K562 (cell line): ENCODE measurements around the gene CCT7. TPM values are rescaled to one million over a fixed set of nuclear protein-coding genes. Genes with fewer than 3 reads are reported as not detected.
A peak's percentile ranks its signal among the peaks of the same experiment; 100 is the strongest.

Experiments
- C11orf30 ChIP-seq: fragments of 450-650 bp; IDR thresholded peaks from 2 replicates; pipeline ENCODE4 v1.6.1; 2016; ENCODE audit warnings: low read depth, mild to moderate bottlenecking
- E2F6 ChIP-seq, 2 experiments: IDR thresholded peaks; 2 replicates each; pipeline ENCODE4 v1.6.1; 2011; ENCODE audit warnings: borderline replicate concordance in 1 of 2, control low read depth in 1 of 2, low read depth in 1 of 2, low read length in 1 of 2, mild to moderate bottlenecking in 1 of 2, mixed read lengths in 1 of 2, moderate library complexity in 1 of 2; ENCODE audit not compliant: insufficient read depth in 1 of 2, insufficient read length in 1 of 2, poor library complexity in 1 of 2, severe bottlenecking in 1 of 2; ENCODE audit errors: extremely low read depth in 1 of 2
- FOXA3 ChIP-seq, 2 experiments: fragments of 450-650 bp in 1 of 2; sonication (generic) in 1 of 2; formaldehyde crosslinking; IDR thresholded peaks in 1 of 2; conservative IDR thresholded peaks in 1 of 2; 2 replicates each; pipeline versions ENCODE4 v1.4.0 to v1.8.0; 2020 to 2022; ENCODE audit warnings: mild to moderate bottlenecking in 2 of 2, missing genetic modification reagents in 1 of 2
- HMGN3 ChIP-seq: IDR thresholded peaks from 2 replicates; pipeline ENCODE4 v1.6.1; 2011; ENCODE audit warnings: borderline replicate concordance, low read depth, mild to moderate bottlenecking, mixed read lengths, low read length; ENCODE audit not compliant: insufficient read length; ENCODE audit errors: extremely low read depth
- HNRNPLL ChIP-seq: fragments of 200-400 bp; formaldehyde crosslinking; IDR thresholded peaks from 2 replicates; pipeline ENCODE4 v1.6.1; 2017; ENCODE audit warnings: low read length, low read depth, mild to moderate bottlenecking; ENCODE audit not compliant: poor library complexity, severe bottlenecking
- KDM5B ChIP-seq: fragments of 200-600 bp; sonication (generic); IDR thresholded peaks from 2 replicates; pipeline ENCODE4 v1.6.1; 2012; ENCODE audit warnings: low read depth, mild to moderate bottlenecking, moderate library complexity, low read length, control low read depth, inconsistent platforms; ENCODE audit not compliant: insufficient replicate concordance
- KLF16 ChIP-seq: IDR thresholded peaks from 2 replicates; pipeline ENCODE4 v1.6.1; 2016; ENCODE audit warnings: antibody characterized with exemption
- MEIS2 ChIP-seq: fragments of 450-650 bp; IDR thresholded peaks from 2 replicates; pipeline ENCODE4 v1.6.1; 2014; ENCODE audit warnings: mild to moderate bottlenecking; ENCODE audit not compliant: partially characterized antibody
- PHF8 ChIP-seq: fragments of 200-600 bp; sonication (generic); IDR thresholded peaks from 2 replicates; pipeline ENCODE4 v1.6.1; 2012; ENCODE audit warnings: mixed run types, mild to moderate bottlenecking, inconsistent platforms, low read length, moderate library complexity, borderline replicate concordance
- PKNOX1 ChIP-seq: fragments of 450-650 bp; IDR thresholded peaks from 2 replicates; pipeline ENCODE4 v1.6.1; 2016
- RBFOX2 ChIP-seq: fragments of 200-400 bp; formaldehyde crosslinking; IDR thresholded peaks from 2 replicates; pipeline ENCODE4 v1.6.1; 2017; ENCODE audit warnings: low read depth, mild to moderate bottlenecking, low read length, moderate library complexity
- THAP12 ChIP-seq: fragments of 250-450 bp; sonication (Bioruptor Pico); IDR thresholded peaks from 2 replicates; pipeline ENCODE4 v1.9.0; 2021; ENCODE audit warnings: mild to moderate bottlenecking, inconsistent platforms
- VEZF1 ChIP-seq: fragments of 200-800 bp; sonication (Bioruptor generic); IDR thresholded peaks from 2 replicates; pipeline ENCODE4 v1.6.1; 2017; ENCODE audit warnings: missing genetic modification characterization, missing compliant biosample characterization
- ZNF12 ChIP-seq: sonication (generic); formaldehyde crosslinking; IDR thresholded peaks from 2 replicates; pipeline ENCODE4 v1.4.0; 2020; ENCODE audit warnings: mild to moderate bottlenecking, missing genetic modification reagents
- ZNF143 ChIP-seq: sonication (generic); formaldehyde crosslinking; IDR thresholded peaks from 2 replicates; pipeline ENCODE4 v1.9.0; 2022; ENCODE audit warnings: mild to moderate bottlenecking, missing genetic modification reagents
- ZNF224 ChIP-seq: sonication (generic); formaldehyde crosslinking; IDR thresholded peaks from 2 replicates; pipeline ENCODE4 v1.8.0; 2022; ENCODE audit warnings: mild to moderate bottlenecking, missing genetic modification reagents
- ZNF263 ChIP-seq: sonication (generic); formaldehyde crosslinking; IDR thresholded peaks from 2 replicates; pipeline ENCODE4 v1.8.0; 2022; ENCODE audit warnings: mild to moderate bottlenecking, missing genetic modification reagents, borderline replicate concordance
- polyA plus RNA-seq, 8 experiments: library from polyadenylated mRNA; depleted of rRNA in 4 of 8; stranded (reverse) in 5 of 8; unstranded in 3 of 8; fragments of >200 nt; fragmentation: Nextera tagmentation in 2 of 8; fragmentation: Illumina TruSeq in 1 of 8; extraction: Ambion mirVana in 2 of 8; extraction: Trizol in 1 of 8; gene quantifications; 2 replicates each; pipeline versions ENCODE4 v1.2.1 to v1.2.3, GENCODE V29; 2011 to 2014; ENCODE audit warnings: inconsistent platforms in 1 of 8, missing spikeins in 1 of 8
- total RNA-seq, 7 experiments: library from RNA; depleted of rRNA in 6 of 7; stranded (reverse); fragments of >200 nt in 6 of 7; fragmentation: Illumina TruSeq in 2 of 7; extraction: Trizol in 2 of 7; gene quantifications; 2 replicates each; pipeline versions ENCODE4 v1.2.1 to v1.2.3, GENCODE V29; 2011 to 2021; ENCODE audit warnings: low replicate concordance in 1 of 7
- TF ChIP-seq, protein P1 (sequence below), 2 experiments: fragments of 450-650 bp; conservative IDR thresholded peaks; 2 replicates each; pipeline ENCODE4 v1.6.1; 2017; ENCODE audit warnings: mild to moderate bottlenecking in 2 of 2, moderate library complexity in 2 of 2

Gene CCT7
- total and polyA plus RNA-seq, 9 of the 15 experiments (the other 6 are each of a cell fraction or from before 2014, with no cell fraction given): 326 to 856 (median 638) TPM

DNA sequence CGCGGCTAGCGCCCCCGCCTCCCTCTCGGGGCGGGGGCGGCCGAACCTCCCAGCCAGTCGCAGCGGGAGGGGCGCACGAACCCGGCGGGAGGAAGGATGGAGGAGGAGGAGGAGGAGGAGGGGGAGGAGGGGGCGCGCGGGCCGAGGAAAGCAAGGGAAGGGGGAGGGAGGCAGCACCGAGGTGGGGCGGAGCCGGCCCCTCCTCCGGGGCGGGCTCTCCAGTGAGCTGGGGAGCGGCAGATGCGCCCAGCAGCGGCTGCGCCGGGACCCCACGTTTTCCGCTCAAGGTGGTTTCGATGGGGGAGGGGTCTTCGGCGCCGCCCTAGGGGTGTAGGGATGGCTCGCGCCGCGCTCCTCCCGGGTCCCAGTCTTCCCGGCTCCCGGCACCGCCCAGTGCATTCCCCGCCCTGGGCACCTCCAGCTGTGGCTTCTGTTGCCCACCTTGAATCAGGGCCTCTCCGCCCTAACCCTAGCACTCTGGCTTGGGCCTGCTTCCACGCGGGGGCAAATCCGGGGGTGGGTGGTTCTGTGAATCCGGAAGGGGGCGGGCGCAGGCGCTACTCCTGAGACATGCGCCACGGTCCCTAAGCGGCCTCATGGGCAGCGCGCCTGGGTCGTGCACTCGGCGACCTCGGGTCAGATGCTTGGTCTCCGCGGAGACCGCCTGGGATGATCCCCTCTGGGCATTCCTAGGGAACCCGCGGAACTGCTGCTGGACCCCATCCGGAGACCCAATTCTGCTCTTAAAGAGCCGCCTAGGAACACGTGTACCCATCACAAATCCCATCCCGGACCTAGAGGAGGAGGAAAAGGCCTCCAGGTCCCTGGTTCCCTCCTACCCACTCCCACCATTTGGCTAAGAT is 50.4 kb downstream of the CCT7 start, which contains the start of gene FBXO41 (continued):
- TF ChIP-seq E2F6 (IDR thresholded peaks at IDR 0.05; ENCODE audit: borderline replicate concordance in 1 of 2, extremely low read depth in 1 of 2, insufficient read depth in 1 of 2, insufficient read length in 1 of 2, low read depth in 1 of 2, low read length in 1 of 2, poor library complexity in 1 of 2, severe bottlenecking in 1 of 2): peak; percentile 38 to 62
- no peak for TF ChIP-seq KLF16
- no peak for TF ChIP-seq MEIS2
- peak; percentile 62 for TF ChIP-seq RBFOX2
- 0 out of 2 replicates have a peak, but pooled peaks have one; percentile 10 for TF ChIP-seq PKNOX1
- no peak for TF ChIP-seq FOXA3 (CRISPR knock-in tag; conservative IDR thresholded peaks at IDR 0.05 in 1 of 2, IDR thresholded peaks at IDR 0.05 in 1 of 2)
- TF ChIP-seq, protein P1, sequence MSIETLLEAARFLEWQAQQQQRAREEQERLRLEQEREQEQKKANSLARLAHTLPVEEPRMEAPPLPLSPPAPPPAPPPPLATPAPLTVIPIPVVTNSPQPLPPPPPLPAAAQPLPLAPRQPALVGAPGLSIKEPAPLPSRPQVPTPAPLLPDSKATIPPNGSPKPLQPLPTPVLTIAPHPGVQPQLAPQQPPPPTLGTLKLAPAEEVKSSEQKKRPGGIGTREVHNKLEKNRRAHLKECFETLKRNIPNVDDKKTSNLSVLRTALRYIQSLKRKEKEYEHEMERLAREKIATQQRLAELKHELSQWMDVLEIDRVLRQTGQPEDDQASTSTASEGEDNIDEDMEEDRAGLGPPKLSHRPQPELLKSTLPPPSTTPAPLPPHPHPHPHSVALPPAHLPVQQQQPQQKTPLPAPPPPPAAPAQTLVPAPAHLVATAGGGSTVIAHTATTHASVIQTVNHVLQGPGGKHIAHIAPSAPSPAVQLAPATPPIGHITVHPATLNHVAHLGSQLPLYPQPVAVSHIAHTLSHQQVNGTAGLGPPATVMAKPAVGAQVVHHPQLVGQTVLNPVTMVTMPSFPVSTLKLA (conservative IDR thresholded peaks at IDR 0.05): no peak
- no peak for TF ChIP-seq THAP12 (CRISPR knock-in tag)
- TF ChIP-seq C11orf30: no peak
- no peak for TF ChIP-seq HNRNPLL
- TF ChIP-seq PHF8: peak; percentile 63; the same call in 1 of the 2 replicates
- no peak for TF ChIP-seq ZNF12 (CRISPR knock-in tag)
- peak; percentile 29 for TF ChIP-seq KDM5B
- peak; percentile 99 for TF ChIP-seq ZNF263 (CRISPR knock-in tag)
- TF ChIP-seq VEZF1 (CRISPR knock-in tag): peak; percentile 80
- TF ChIP-seq ZNF224 (CRISPR knock-in tag): no peak
- TF ChIP-seq HMGN3: peak; percentile 29
- no peak for TF ChIP-seq ZNF143
